CD4-positive, CD25-positive, alpha-beta regulatory T cell (primary cell): ENCODE data around the gene PDE3B. TPM values are rescaled to one million over a fixed set of nuclear protein-coding genes. Genes with fewer than 3 reads are reported as not detected.

Source experiments
- ATAC-seq, 2 donors: fragments of 150-1000 bp; cut with Tn5 transposase; one replicate each; pipeline ENCODE4 v1.10.0; 2021; ENCODE audit warnings: low read depth in 2 of 2, moderate number of reproducible peaks in 2 of 2, moderate library complexity in 1 of 2
- DNase-seq, 3 donors: peaks; one replicate each; pipeline versions ENCODE4 v3.0.0 to v3.0.0-alpha.2; 2012 to 2022; ENCODE audit warnings: mixed read lengths in 1 of 3
- H3K27ac ChIP-seq: one replicate; pipeline ENCODE4 v1.7.0; 2013; ENCODE audit warnings: mild to moderate bottlenecking, low read length; ENCODE audit not compliant: insufficient read depth, poor library complexity, severe bottlenecking
- H3K27me3 ChIP-seq: one replicate; pipeline ENCODE4 v1.7.0; 2013; ENCODE audit warnings: low read length; ENCODE audit not compliant: control insufficient read depth, insufficient read depth
- H3K36me3 ChIP-seq: one replicate; pipeline ENCODE4 v1.7.0; 2013; ENCODE audit warnings: mild to moderate bottlenecking, low read length, moderate library complexity; ENCODE audit not compliant: control insufficient read depth, insufficient read depth
- H3K4me1 ChIP-seq: 2 replicates; pipeline ENCODE4 v1.7.0; 2013; ENCODE audit warnings: mild to moderate bottlenecking, low read length; ENCODE audit not compliant: insufficient read depth, control insufficient read depth, poor library complexity, severe bottlenecking
- H3K4me3 ChIP-seq: one replicate; pipeline ENCODE4 v1.7.0; 2013; ENCODE audit warnings: low read depth, mild to moderate bottlenecking, low read length, moderate library complexity
- H3K9me3 ChIP-seq, 2 experiments: 1 replicate in 1 of 2; 2 replicates in 1 of 2; pipeline ENCODE4 v1.7.0; 2013; ENCODE audit warnings: low read length in 2 of 2, mild to moderate bottlenecking in 1 of 2, moderate library complexity in 1 of 2; ENCODE audit not compliant: control insufficient read depth in 2 of 2
- H3K27ac Mint-ChIP-seq, 3 donors: one replicate each; pipeline ENCODE4 v1.8.0; 2020 to 2022; ENCODE audit warnings: mild to moderate bottlenecking in 3 of 3, mixed read lengths in 3 of 3, moderate library complexity in 2 of 3
- H3K27me3 Mint-ChIP-seq: one replicate; pipeline ENCODE4 v1.8.0; 2022; ENCODE audit warnings: mild to moderate bottlenecking, mixed read lengths
- H3K36me3 Mint-ChIP-seq: one replicate; pipeline ENCODE4 v1.8.0; 2020; ENCODE audit warnings: mixed read lengths
- H3K4me1 Mint-ChIP-seq, 4 donors: one replicate each; pipeline ENCODE4 v1.8.0; 2020 to 2022; ENCODE audit warnings: mixed read lengths in 4 of 4, mild to moderate bottlenecking in 1 of 4
- H3K4me3 Mint-ChIP-seq, 4 donors: one replicate each; pipeline ENCODE4 v1.8.0; 2020 to 2022; ENCODE audit warnings: mild to moderate bottlenecking in 4 of 4, mixed read lengths in 4 of 4, moderate library complexity in 3 of 4
- H3K9me3 Mint-ChIP-seq, 7 donors: one replicate each; pipeline ENCODE4 v1.8.0; 2020 to 2022; ENCODE audit warnings: mixed read lengths in 7 of 7, mild to moderate bottlenecking in 3 of 7, moderate library complexity in 2 of 7
- polyA plus RNA-seq, 4 donors: library from polyadenylated mRNA; unstranded; fragments of 300-500 nt; fragmentation: Illumina TruSeq; gene quantifications; one replicate each; pipeline ENCODE4 v1.2.3, GENCODE V29; 2021
- total RNA-seq: library from RNA; stranded (reverse); gene quantifications from one replicate; pipeline ENCODE4 v1.2.3, GENCODE V29; 2022

PDE3B gene
- total and polyA plus RNA-seq, 5 donors from 2014 or later = 32.8 to 99.5 (median 61.7) TPM

DNA sequence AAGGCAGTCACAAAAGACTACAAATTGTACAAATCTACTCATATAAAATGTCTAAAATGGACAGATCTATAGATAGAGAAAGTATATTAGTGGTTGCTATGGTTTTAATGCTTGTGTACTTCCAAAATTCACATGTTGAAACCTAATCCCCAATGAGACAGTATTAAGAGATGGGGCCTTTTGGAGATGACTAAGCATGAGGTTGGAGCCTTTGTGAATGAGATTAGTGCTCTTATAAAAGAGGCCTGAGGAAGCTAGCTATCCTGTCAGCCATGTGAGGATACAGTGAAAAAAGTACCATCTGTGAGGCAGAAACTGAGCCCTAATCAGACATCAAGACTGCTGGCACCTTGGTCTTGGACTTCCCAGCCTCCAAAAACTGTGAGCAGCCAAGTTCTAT lies 165.9 kb downstream of the PDE3B start:
- H3K27ac Mint-ChIP-seq = peak overlapping the region in 1 of 3 donors; percentile 70
- DNase-seq (no peak), ATAC-seq (no peak)
- no peak overlapping the region for H3K4me3 Mint-ChIP-seq
- H3K9me3 Mint-ChIP-seq = peaks cover 0 to 14% (median 6%) of the 10 kb centered on the region in 7 donors
- no peaks in the 10 kb centered on the region for H3K4me1 ChIP-seq
- peaks cover 0 to 3% of the 10 kb centered on the region in 2 experiments for H3K9me3 ChIP-seq
- H3K36me3 ChIP-seq = peaks cover 47% of the 10 kb centered on the region
- H3K27me3 ChIP-seq = no peaks in the 10 kb centered on the region
- peaks cover 56% of the 10 kb centered on the region for H3K36me3 Mint-ChIP-seq
- no peaks in the 10 kb centered on the region for H3K27me3 Mint-ChIP-seq
- peaks cover 4 to 9% (median 7%) of the 10 kb centered on the region in 4 donors for H3K4me1 Mint-ChIP-seq
- H3K27ac ChIP-seq = no peak overlapping the region
- H3K4me3 ChIP-seq = no peak overlapping the region

DNA sequence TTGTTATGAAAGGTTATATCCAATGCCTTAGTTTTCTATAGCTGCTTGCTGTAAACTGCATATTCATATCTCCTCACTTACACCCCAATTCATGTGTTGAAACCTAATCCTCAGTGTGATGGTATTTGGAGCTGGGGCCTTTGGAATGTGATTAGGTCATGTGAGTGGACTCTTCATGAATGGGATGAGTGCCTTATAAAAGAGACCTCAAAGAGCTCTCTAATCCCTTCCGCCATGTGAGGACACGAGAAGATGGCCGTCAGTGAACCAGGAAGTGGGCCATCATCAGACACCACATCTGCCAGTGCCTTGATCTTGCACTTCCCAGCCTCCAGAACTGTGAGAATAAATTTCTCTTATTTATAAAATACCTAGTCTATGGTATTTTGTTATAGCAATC lies 169.2 kb downstream of the PDE3B start:
- H3K4me1 ChIP-seq = no peaks in the 10 kb centered on the region
- no peaks in the 10 kb centered on the region for H3K27me3 ChIP-seq
- H3K36me3 ChIP-seq = peaks cover 45% of the 10 kb centered on the region
- H3K27ac ChIP-seq = no peak overlapping the region
- Mint-ChIP-seq H3K36me3 (peaks cover 44% of the 10 kb centered on the region), H3K4me1 (peaks cover 0 to 12% (median 5%) of the 10 kb centered on the region in 4 donors), H3K27me3 (no peaks in the 10 kb centered on the region), H3K4me3 (no peak overlapping the region), H3K27ac (peak overlapping the region in 1 of 3 donors; percentile 36), H3K9me3 (peaks cover 0 to 6% (median 2%) of the 10 kb centered on the region in 7 donors)
- H3K4me3 ChIP-seq = no peak overlapping the region
- H3K9me3 ChIP-seq = peaks cover 0 to 3% of the 10 kb centered on the region in 2 experiments
- no peak for ATAC-seq
- no peak for DNase-seq

DNA sequence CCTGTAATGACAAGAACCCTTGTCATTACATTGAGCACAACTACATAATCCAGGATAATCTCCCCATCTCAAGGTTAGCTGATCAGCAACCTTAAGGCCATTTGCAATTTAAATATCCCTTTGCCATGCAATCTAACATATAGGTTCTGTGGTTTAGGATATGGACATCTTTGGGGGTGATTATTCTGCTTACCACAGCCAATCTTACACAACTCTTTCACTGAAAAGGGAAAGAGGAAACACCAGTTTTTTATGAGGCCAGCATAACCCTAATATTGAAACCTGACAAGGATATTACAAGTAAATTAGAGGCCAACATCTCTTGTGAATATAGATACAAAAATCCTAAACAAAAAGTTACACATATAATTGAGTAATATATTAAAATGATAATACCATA lies 169.9 kb downstream of the PDE3B start:
- DNase-seq (no peak), ATAC-seq (no peak)
- Mint-ChIP-seq H3K36me3 (peaks cover 36% of the 10 kb centered on the region), H3K4me1 (peaks cover 0 to 12% (median 5%) of the 10 kb centered on the region in 4 donors), H3K27ac (peak overlapping the region in 1 of 3 donors; percentile 36), H3K27me3 (no peaks in the 10 kb centered on the region), H3K4me3 (no peak overlapping the region), H3K9me3 (peaks cover 0 to 6% (median 2%) of the 10 kb centered on the region in 7 donors)
- no peak overlapping the region for H3K27ac ChIP-seq
- no peak overlapping the region for H3K4me3 ChIP-seq
- peaks cover 0 to 3% of the 10 kb centered on the region in 2 experiments for H3K9me3 ChIP-seq
- no peaks in the 10 kb centered on the region for H3K4me1 ChIP-seq
- peaks cover 46% of the 10 kb centered on the region for H3K36me3 ChIP-seq
- no peaks in the 10 kb centered on the region for H3K27me3 ChIP-seq

DNA sequence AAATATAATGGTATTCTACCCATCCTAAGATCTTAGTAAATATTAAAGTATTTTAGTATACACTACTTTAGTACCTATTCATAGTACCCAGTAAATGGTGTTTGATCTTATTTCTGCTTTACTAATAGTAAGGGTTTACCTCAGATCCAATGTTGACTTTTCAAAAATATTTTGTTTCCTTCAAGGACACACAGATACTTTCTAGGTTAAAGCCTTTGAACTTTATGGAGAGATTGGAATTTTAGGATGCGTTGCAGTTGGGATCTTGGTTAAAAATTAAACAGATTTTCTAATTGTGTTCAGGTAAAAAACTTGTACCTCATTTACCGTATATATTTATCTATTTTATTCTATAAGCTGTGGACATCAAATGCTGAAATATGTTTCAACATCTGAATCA lies 175.2 kb downstream of the PDE3B start:
- Histone ChIP-seq H3K4me3 (no peak overlapping the region), H3K36me3 (peaks cover 53% of the 10 kb centered on the region), H3K27me3 (no peaks in the 10 kb centered on the region), H3K9me3 (no peaks in the 10 kb centered on the region), H3K4me1 (no peaks in the 10 kb centered on the region), H3K27ac (no peak overlapping the region)
- Mint-ChIP-seq H3K4me3 (no peak overlapping the region), H3K36me3 (peaks cover 43% of the 10 kb centered on the region), H3K9me3 (no peaks in the 10 kb centered on the region), H3K4me1 (peaks cover 0 to 8% (median 5%) of the 10 kb centered on the region in 4 donors), H3K27me3 (no peaks in the 10 kb centered on the region), H3K27ac (peak overlapping the region in 1 of 3 donors; percentile 63)
- ATAC-seq (no peak), DNase-seq (no peak)

DNA sequence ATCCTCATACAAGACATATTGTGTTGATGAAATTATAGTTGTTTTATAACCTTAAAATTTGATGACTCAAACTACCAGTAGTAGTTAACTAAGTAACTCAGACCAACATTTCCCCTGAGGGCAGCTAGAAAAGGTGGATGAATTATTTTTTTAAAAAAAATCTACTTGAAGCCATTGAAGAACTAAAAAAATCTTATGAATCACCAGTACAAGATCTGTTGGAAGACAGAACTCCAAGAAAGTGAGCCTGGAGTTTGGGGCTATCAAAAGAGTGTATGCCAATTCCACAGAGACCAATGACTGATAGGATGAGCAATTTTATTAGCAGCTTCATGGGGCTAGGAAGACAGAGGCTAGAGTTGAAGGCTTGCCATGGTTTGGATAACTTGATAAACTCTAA lies 176.0 kb downstream of the PDE3B start:
- ATAC-seq (no peak), DNase-seq (no peak)
- no peaks in the 10 kb centered on the region for H3K4me1 ChIP-seq
- H3K36me3 ChIP-seq = peaks cover 58% of the 10 kb centered on the region
- no peak overlapping the region for H3K4me3 Mint-ChIP-seq
- H3K27me3 ChIP-seq = no peaks in the 10 kb centered on the region
- no peak overlapping the region for H3K27ac Mint-ChIP-seq
- no peaks in the 10 kb centered on the region for H3K9me3 ChIP-seq
- no peaks in the 10 kb centered on the region for H3K27me3 Mint-ChIP-seq
- H3K27ac ChIP-seq = no peak overlapping the region
- H3K4me1 Mint-ChIP-seq = peaks cover 0 to 8% (median 5%) of the 10 kb centered on the region in 4 donors
- no peaks in the 10 kb centered on the region for H3K9me3 Mint-ChIP-seq
- no peak overlapping the region for H3K4me3 ChIP-seq
- peaks cover 51% of the 10 kb centered on the region for H3K36me3 Mint-ChIP-seq

DNA sequence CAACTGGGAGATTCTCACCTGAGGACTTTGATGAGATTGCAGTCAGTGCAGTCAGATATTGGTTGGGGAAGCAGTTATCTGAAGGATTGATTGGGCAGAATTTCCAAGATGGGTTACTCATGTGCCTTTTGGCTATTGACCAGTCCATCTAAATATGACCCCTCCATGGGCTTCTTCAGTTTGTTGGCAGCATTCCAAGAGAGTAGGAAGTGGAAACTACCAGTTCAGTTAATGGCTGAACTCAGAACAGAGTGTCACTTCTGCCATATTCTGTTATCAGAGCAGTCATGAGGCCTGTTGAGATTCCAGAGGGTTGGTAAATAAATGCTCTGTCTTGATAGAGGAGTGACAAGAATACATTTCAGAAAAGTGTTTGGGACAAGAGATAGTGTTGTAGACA lies 177.4 kb downstream of the PDE3B start:
- Mint-ChIP-seq H3K9me3 (peaks cover 0 to 9% (median 3%) of the 10 kb centered on the region in 7 donors), H3K27ac (no peak overlapping the region), H3K4me3 (no peak overlapping the region), H3K36me3 (peaks cover 54% of the 10 kb centered on the region), H3K4me1 (peaks cover 0 to 4% (median 3%) of the 10 kb centered on the region in 4 donors), H3K27me3 (no peaks in the 10 kb centered on the region)
- Histone ChIP-seq H3K27me3 (no peaks in the 10 kb centered on the region), H3K9me3 (peaks cover 0 to 2% of the 10 kb centered on the region in 2 experiments), H3K27ac (no peak overlapping the region), H3K36me3 (peaks cover 51% of the 10 kb centered on the region), H3K4me1 (no peaks in the 10 kb centered on the region), H3K4me3 (no peak overlapping the region)
- no peak for DNase-seq
- no peak for ATAC-seq

DNA sequence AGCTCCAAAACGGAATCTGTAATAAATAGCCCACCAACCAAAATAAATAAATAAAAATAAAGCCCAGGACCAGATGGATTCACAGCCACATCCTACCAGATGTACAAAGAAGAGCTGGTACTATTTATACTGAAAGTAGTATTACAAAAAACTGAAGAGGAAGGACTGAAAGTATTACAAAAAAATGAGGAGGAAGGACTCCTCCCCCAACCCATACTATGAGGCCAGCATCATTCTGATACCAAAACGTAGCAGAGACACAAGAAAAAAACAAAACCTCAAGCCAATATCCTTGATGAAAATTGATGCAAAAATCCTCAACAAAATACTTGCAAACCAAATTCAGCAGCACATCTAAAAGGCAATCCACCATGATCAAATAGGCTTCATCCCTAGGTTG lies 183.0 kb downstream of the PDE3B start:
- Histone ChIP-seq H3K4me1 (no peaks in the 10 kb centered on the region), H3K27me3 (no peaks in the 10 kb centered on the region), H3K9me3 (peaks cover 0 to 3% of the 10 kb centered on the region in 2 experiments), H3K4me3 (no peak overlapping the region), H3K36me3 (peaks cover 28% of the 10 kb centered on the region), H3K27ac (no peak overlapping the region)
- Mint-ChIP-seq H3K4me1 (peaks cover 0 to 8% (median 4%) of the 10 kb centered on the region in 4 donors), H3K27ac (peak overlapping the region in 2 of 3 donors; percentile 37 to 45), H3K4me3 (no peak overlapping the region), H3K36me3 (peaks cover 53% of the 10 kb centered on the region), H3K9me3 (peaks cover 0 to 32% (median 8%) of the 10 kb centered on the region in 7 donors), H3K27me3 (no peaks in the 10 kb centered on the region)
- no peak for ATAC-seq
- no peak for DNase-seq
